GM19397 (cell line): Measurements from ENCODE around the gene UNK.
"Not testable (repeated sequence)": the region's sequence is repeated elsewhere in the genome, so short reads cannot be mapped to it uniquely, and the experiment has no call there.

Experiments used
- ATAC-seq: cut with Tn5 transposase; IDR thresholded peaks from one replicate; pipeline ENCODE4 v1.9.1; 2021; ENCODE audit warnings: mild to moderate bottlenecking, moderate library complexity; ENCODE audit not compliant: unreplicated experiment

UNK gene

DNA sequence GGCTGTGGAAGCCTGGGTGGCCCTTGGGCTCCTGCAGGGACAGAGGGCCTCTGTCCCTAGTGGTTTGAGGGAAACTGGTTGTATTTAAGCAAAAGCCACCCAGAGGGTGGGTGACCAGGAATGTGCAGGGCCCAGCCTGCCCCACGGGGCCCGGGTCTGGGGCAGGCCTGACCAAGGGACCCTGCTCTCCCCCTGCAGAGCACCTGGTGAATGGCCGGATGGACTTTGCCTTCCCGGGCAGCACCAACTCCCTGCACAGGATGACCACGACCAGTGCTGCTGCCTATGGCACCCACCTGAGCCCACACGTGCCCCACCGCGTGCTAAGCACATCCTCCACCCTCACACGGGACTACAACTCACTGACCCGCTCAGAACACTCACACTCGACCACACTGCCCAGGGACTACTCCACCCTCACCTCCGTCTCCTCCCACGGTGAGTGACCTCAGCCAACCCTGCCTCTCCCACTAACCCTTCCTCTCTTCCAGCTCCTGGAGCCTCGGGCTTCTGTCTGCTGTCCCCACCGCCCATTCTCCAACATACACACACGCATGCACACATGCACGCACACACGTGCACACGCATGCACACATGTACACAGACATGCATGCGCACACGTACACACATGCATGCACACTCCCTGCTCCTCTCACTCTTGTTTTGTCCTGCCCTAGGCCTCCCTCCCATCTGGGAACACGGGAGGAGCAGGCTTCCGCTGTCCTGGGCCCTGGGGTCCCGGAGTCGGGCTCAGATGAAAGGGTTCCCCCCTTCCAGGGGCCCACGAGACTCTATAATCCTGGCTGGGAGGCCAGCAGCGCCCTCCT is 30.0 kb upstream of the UNK start:
- no peak for ATAC-seq

DNA sequence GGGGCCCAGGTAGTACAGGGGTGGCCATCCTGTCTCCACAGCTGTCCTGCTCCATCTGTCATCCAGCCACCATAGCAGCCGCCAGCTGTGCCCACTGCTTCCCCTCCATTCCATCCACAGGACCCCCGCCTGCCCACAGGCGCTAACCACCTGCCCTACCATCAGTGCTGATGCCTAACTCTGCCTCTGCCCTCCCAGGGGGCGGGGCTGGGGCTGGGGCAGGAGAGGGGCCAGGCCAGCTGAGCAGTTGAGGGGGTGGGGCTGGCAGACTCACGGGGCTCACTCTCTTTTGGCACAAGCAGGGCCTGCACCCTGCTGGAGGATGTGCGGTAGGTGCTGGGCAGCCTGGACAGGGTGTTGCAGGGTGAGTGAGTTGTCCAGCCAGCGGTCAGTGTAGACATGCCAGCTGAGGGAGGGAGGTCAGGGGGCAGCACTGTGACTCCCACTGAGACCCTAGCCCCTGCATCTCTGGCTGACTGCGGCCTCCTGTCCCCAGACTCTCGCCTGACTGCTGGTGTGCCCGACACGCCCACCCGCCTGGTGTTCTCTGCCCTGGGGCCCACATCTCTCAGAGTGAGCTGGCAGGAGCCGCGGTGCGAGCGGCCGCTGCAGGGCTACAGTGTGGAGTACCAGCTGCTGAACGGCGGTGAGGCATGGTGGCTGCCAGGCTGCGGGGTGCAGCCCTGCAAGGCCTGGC is 29.3 kb upstream of the UNK start:
- no peak for ATAC-seq

DNA sequence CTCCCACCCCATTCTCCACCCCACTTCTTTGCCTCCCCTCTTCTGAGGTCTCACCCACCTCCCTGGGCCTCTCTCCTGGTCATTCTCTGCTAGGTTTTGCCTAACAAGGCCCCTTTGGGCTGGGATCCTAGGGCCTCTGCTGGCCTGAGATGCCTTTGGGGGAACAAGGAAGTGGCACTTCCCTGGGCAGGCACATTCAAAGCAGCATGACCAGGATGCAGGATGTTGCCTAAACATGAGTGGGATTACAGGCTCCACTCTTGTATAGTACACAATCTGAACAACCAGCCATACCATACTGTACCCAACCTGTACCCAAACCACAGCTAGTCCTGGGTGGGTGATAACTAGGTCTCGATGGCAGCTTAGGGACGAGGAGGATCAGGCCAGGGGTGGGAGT is 28.6 kb upstream of the UNK start:
- no peak for ATAC-seq

DNA sequence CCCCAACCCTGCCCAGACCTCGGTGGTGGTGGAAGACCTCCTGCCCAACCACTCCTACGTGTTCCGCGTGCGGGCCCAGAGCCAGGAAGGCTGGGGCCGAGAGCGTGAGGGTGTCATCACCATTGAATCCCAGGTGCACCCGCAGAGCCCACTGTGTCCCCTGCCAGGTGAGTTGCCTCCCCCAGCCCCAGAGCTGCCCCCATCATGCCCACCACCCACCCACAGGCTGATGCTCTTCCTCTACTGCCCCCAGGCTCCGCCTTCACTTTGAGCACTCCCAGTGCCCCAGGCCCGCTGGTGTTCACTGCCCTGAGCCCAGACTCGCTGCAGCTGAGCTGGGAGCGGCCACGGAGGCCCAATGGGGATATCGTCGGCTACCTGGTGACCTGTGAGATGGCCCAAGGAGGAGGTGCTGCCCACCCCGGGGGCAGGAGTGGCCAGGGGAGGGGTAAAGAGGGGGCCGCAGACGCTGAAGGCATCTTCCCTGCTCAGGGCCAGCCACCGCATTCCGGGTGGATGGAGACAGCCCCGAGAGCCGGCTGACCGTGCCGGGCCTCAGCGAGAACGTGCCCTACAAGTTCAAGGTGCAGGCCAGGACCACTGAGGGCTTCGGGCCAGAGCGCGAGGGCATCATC is 28.0 kb upstream of the UNK start:
- no peak for ATAC-seq

DNA sequence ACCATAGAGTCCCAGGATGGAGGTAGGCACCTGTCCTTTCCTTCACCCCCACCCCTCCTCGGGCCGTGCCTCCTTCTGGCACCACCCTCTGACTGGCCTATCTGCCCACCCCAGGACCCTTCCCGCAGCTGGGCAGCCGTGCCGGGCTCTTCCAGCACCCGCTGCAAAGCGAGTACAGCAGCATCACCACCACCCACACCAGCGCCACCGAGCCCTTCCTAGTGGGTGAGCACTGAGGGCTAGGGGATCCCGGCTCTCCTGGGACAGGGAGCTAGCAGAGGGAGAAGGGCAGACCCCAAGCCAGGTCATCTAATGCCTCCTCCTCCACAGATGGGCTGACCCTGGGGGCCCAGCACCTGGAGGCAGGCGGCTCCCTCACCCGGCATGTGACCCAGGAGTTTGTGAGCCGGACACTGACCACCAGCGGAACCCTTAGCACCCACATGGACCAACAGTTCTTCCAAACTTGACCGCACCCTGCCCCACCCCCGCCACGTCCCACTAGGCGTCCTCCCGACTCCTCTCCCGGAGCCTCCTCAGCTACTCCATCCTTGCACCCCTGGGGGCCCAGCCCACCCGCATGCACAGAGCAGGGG is 27.4 kb upstream of the UNK start:
- no peak for ATAC-seq

DNA sequence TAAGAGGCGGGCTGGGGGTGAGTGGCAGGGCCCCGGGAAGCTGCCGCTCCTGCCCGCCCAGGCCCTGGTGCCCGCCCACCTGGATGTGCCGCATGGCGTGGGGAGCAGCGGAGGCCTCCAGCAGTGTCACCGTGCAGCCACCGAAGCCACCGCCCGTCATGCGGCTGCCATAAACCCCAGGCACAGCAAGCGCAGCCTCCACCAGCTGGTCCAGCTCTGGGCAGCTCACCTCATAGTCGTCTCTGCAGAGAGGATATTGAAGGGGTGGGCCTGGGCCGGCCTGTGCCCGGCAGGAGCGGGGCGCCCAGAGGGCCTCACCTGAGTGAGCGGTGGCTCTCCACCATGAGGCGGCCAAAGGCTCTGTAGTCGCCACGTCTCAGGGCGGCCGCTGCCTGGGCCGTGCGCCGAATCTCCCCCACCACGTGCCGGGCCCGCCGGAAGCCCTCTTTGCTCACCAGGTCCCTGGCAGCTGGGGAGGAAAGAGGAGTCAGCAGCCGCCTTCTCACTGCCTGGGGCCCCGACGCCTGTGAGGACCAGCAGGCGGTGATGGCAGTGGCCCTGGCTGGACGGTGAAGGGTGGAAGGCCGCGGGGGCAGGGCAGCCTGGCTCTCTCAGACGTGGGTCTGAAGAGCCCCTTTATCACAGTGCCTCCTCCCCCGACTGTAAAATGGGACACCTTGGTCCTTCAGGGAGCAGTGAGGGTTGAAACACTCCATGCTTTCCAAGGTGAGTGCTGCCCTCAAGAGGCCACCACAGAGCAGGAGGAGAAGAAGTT is 26.3 kb upstream of the UNK start:
- ATAC-seq = no peak

DNA sequence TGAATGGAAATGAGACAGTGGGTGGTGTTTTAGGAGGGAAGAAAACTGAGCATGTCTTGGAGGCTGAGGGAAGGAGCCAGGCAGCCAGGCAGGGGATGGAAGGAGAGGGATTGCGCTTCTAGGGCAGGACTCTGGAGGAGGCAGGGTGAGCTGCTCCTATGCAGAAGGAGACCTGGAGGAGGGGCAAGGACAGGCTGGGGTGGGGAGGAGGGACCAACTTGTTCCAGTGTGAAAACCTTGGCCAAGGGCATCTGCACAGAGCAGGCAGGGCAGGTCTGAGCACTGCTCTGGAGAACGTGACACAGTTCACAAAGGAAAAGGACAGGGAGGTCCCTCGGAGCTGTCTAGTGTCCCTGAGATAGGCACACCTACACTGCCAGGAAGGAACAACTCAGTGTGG is 25.1 kb upstream of the UNK start:
- no peak for ATAC-seq

DNA sequence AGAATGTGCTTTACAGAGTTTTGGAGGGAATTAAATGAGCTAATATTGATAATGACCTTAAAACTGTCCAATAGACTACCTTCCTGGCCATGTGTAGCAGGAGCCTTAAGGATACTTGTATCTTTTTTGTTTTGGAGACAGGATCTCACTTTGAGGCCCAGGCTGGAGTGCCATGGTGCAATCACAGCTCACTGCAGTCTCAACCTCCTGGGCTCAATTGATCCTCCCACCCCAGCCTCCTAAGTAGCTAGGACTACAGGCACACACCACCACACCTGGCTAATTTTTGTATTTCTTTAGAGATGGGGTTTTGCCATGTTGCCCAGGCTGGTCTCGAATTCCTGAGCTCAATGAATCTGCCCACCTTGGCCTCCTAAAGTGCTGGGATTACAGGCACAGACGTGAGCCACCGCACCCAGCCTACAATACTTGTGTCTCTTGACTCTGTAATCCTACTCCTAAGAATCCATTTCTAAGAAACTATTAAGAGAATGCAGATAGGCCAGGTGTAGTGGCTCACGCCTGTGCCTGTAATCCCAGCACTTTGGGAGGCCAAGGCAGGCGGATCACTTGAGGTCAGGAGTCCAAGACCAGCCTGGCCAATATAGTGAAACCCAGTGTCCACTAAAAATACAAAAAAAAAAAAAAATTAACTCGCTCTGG is 24.5 kb upstream of the UNK start:
- not testable (repeated sequence) for ATAC-seq

DNA sequence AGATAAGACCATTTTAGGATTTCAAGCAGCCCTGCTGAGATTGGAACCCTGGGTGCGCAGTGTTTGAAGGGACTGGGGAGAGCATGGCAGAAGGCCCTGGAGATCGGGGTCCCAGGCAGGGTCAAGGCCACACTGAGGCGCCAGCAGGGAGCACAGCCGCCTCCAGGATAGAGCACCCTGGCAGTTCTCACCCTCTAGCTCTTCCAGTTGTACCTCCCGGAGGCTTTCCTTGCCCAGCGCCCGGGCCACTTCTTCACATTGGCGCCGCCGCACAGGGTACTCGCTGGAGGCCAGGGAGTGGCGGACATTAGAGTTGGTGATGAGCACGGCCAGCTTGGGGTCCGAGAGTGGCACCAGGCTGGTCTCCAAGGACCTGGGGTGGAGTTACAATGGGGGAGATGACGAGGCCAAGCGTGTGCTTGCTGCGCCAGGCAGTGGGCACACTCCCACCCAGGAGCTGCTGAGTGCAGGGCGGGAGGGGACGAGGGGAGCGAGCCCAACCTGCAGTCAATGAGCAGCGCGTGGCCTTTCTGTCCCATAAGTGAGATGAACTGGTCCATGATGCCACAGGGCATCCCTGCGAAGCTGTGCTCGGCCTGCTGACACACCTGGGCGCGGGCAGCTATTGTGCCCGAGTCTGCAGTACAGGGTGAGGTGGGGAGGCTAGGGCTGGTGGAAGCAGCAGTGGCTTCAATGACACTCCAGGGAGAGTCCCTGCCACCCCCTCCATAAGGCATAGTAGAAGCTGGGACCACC is 21.9 kb upstream of the UNK start:
- no peak for ATAC-seq

DNA sequence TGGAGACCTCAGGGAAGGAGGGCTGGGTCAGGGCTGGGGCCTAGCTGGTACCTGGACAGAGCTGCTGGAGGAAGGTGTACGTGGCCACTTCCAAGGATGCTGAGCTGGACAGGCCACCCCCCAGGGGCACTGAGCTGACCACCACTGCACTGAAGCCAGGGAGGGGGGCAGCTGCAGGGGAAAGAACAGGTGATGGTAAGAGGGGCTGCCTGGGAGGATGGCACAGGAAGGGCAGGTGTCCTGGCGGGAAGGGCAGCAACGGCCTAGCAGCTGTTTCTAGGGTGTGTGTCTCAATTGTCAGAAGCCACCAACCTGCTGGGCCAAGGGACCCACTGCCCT is 21.4 kb upstream of the UNK start:
- ATAC-seq = no peak

DNA sequence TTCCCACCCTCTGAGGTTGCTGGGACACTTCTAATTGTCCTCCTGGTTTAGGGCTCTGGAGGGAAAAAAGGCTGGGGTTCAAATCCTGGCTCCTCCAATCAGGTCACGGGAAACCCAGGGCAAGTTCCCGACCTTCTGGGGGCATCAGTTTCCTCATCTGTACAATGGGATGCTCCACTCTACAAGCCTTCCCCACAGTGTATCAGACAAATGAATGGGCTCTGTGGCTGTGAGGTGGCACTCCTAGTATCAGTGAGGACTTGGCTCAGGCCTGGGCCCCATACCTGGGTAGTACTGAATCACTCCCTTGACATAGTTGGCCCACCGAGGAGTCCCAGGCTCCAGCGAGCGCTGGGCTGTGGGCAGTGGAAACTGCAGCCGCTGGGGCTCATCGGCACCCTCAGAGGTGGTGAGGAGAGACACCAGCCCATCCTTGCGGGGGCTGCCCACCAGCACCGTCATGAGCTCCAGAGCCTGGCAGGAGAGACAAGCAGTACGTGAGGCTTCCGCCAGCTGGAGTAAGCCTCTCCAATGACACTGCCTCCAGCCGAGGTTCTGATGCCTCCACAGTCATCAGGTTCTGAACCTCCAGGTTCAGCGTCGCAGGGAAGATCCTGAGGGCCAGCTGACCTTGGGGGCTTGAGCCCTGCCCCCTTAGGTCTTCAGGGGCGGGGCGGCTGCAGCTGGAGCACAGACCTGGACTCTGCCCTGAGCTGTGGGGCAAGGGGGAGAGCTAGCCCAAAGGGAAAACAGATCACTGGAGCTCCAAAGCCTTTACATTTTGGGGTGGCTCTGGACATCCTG is 20.8 kb upstream of the UNK start:
- no peak for ATAC-seq

DNA sequence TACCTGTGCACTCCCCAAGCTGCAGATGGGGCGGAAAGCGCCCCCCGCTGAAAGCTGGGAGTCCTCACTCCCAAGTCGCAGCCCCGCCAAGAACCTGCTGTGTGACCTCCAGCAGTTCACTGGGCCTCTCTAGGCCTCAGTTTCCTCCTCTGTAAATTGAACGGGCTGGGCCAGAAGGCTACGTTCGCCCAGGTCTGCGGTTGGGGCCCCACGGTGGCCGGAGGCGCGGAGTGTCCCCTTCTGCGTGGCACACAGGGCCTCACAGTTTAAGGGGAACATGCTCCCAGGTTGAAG is 20.2 kb upstream of the UNK start:
- ATAC-seq = no peak

DNA sequence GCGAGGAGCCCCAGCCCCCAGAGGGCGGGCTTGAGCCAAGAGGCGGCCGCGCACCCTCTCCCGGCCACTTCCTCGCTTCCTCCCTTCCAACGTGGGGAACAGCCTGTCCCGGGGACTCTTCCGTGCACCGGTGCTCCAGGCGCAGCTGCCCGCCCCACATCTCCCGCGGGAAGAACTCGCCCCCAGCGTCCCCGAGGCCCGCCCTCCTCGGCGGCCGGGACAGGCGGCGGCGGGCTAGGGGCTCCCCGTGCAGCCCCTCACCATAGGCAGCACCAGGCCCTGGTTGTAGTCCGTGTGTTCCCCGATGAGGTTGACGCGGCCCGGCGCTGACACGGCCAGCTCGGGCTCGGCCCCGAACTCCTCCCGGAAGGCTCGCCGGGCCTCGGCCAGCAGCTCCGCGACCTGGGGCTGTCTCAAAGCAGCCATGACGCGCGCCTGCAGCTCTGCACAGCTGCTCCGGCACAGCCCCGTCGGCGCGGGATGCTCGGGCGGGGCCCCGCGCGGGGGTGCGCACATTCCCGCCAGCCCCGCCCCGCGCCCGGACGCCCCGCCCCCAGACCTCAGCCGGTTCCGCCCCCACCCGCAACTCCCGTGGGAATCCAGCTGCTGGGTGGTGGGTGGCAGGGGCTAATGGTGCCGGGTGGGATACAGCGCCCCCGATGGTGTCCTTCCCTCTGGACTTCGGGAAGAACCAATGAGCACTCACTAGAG is 19.7 kb upstream of the UNK start, which contains the start of gene GALK1:
GALK1 (minus strand) TSS at position 482 of the 711 bp plus-strand sequence; CDS start at position 426, 56 bp downstream.
- peak; percentile 59 for ATAC-seq

DNA sequence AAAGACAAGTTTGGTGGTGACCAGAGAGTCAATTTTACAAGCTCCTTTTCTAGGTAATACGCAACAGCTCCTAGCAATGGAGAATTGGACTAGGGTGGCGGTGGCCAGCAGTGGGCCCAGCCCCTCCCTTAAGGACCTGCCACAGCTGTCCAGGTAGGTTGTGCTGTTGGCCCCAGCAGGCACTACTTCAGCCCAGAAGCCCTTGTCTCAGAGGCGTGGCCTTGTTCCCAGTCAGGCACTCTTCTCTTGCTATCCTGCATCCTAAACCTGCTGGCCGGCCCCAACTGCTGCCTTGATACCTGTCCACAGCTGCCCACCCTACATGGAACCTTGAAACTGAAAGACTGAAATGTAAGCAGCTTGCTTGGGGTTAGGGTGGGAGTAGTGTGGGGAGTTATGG is 18.6 kb upstream of the UNK start:
- ATAC-seq = no peak

DNA sequence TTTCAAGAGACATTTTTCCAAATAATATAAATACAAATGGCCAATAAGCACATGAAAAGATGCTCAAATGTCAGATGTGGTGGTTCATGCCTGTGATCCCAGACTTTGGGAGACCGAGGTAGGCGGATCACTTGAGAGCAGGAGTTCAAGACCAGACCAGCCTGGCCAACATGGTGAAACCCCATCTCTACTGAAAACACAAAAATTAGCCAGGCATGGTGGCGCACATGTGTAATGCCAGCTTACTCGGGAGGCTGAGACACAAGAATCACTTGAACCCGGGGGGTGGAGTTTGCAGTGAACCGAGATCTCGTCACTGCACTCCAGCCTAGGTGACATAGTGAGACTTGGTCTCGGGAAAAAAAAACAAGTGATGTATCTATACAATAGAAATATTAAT is 16.7 kb upstream of the UNK start:
- no peak for ATAC-seq

DNA sequence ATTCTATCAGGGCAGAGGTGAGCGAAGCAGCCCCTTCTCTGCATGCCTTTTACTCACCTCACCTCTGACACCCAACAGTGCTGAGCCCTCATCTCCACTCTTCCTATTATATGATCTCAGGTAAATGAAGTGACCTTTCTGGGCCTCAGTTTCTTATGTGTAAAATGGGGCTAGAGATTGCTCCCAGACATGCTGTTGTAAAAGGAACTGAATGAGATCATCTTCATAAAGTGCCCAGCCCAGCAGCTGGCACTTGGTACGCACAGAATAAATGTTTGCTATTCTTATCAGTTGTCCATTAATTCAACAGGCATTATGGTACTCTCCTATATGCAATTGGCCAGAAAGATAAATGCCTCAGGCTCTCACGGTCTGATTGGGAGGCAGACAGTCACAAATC is 15.1 kb upstream of the UNK start:
- no peak for ATAC-seq

DNA sequence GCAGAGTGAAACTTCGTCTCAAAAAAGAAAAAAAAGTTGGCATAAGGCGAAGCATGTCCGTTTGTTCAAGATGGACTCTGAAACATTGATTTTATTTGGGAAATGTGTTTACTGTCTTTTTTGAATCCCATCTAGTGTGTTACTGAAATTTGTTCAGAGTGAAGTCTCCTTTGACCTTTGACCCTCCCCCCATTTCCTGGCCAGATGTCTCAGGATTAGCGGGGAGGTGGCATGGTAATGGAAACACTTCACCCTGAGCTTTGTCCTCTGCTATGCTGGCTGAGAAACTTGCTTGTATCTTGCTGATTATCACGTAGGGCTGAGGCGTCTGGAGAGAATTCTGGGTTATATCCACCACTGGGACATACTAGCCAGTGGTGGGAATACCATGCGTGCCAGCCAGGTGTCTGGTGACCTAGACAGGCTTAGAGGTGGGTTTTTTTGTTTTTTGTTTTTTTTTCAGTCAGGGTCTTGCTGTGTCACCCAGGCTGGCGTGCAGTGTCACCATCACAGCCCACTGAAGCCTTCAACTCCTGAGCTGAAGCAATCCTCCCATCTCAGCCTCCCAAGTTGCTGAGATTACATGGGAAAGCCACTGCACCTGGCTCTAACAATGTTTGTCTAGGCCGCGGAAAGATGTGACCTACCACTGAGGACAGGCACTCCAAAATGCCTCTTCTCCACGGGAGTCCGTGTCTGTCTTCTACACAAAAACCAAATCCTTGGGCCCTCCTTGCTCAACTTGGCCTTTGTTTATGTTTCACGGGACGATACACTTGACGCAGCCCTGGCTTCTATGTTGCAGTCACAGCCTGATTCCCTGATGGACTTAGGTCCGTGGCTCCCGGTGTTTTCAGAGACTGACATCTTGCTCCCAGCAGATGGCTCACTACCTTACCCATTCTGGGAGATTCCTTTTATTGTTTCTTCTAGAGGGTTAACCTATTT is 13.0 kb upstream of the UNK start:
- ATAC-seq = no peak
